GM12873 (cell line): Measurements from ENCODE around the gene SMCO1.

ENCODE experiments used
- CTCF ChIP-seq: IDR thresholded peaks from 2 replicates; pipeline ENCODE4 v1.5.1; 2012; ENCODE audit warnings: low read depth, mild to moderate bottlenecking, moderate library complexity, low read length, control low read depth; ENCODE audit not compliant: insufficient read depth; ENCODE audit errors: missing control alignments

The SMCO1 gene

GRCh38 chr3:196458063-196458462 is 57.1 kb downstream of the SMCO1 start:
- no peak for TF ChIP-seq CTCF
